Omental fat pad (tissue), 4 donors: Measurements from ENCODE around the gene NTNG1. TPM values are rescaled to one million over a fixed set of nuclear protein-coding genes. Genes with fewer than 3 reads are reported as not detected.

ENCODE experiments used
- ATAC-seq: fragments of 150-250 bp; one replicate; pipeline ENCODE4 v1.9.1; 2016; ENCODE audit warnings: mild to moderate bottlenecking, moderate library complexity; ENCODE audit not compliant: low FRiP score
- DNase-seq: peaks from one replicate; pipeline ENCODE4 v3.0.0-alpha.2; 2019; ENCODE audit warnings: low spot score
- CTCF ChIP-seq, 3 donors: fragments of 450-650 bp; IDR thresholded peaks; one replicate each; pipeline ENCODE4 v1.5.1; 2016 to 2017; ENCODE audit warnings: antibody characterized with exemption in 3 of 3, mild to moderate bottlenecking in 3 of 3, moderate library complexity in 2 of 3
- total RNA-seq, 4 donors: library from RNA; depleted of rRNA; stranded (reverse); fragments of >200 nt; gene quantifications; one replicate each; pipeline ENCODE4 v1.1.0, GENCODE V29; 2016

Gene NTNG1
- total RNA-seq, 4 donors from 2014 or later: 1.3 to 28.5 (median 6.6) TPM

DNA sequence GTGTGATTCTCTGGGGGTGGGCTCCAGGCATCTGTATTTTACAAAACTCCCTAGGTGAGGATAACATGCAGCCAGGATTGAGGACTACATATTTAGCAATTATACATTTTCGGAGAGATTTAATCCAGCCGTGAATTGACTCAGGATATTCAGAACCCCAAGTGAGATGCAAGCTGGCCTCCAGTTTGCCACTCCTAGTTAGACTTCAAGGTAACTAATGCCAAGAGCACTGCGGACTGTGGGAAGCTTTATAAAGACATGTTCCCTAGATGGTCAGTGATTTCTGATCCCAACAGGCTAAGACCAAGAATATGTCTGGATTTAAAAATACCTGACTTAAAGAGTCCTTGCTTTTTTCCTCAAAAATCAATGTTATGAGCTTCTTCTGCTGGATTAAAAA lies 308.5 kb downstream of the NTNG1 start:
- TF ChIP-seq CTCF (IDR thresholded peaks at IDR 0.05): no peak
- ATAC-seq: no peak

DNA sequence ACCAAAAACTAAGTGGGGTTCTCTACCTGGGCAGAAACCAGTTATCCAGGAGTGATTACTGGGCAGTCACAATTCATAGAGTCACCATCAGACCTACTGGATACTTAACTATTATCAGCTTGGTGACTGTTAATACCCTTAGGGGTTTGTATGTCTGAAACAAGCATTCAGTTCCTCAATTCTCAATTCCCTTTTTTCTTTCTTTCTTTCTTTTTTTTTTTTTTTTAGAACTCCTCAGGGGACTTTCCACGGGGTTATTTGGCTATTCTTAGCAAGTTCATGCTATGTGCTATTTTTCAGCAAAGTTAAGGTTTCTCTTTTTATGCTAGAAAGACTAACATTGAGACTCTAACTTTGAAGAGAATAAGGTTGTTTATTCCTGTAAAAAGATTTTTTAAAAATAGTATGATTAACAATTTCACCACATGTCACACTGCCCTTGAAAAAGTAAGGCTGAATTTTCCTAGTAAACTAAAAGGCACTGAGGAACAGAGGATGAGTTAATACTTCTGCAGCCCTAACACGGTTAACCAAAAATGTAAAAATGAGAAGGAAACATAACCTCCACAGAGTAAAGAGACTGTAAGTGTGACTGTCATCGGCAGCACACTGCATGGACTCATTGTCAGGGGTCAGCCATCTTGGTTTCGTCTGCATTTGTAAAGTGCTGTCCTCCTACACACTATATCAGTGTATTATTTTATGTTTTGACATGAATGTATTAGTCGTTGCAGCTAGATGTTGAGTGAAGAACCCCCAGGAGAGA lies 310.2 kb downstream of the NTNG1 start:
- ATAC-seq: no peak
- DNase-seq: no peak
- no peak for TF ChIP-seq CTCF (IDR thresholded peaks at IDR 0.05)

More for the DNA sequence above, 308.5 kb downstream of the NTNG1 start:
- no peak for DNase-seq

GRCh38 chr1:107451715-107452114 lies 310.9 kb downstream of the NTNG1 start:
- no peak for ATAC-seq
- no peak for TF ChIP-seq CTCF (IDR thresholded peaks at IDR 0.05)
- DNase-seq: no peak

GRCh38 chr1:107454791-107455190 lies 314.0 kb downstream of the NTNG1 start:
- no peak for TF ChIP-seq CTCF (IDR thresholded peaks at IDR 0.05)
- DNase-seq (no peak), ATAC-seq (no peak)

- no peak for TF ChIP-seq CTCF (IDR thresholded peaks at IDR 0.05)
- no peak for DNase-seq
- ATAC-seq: no peak
Observed at GRCh38 chr1:107457989-107458388, 317.1 kb downstream of the NTNG1 start.

GRCh38 chr1:107459204-107459904 lies 318.5 kb downstream of the NTNG1 start:
- no peak for TF ChIP-seq CTCF (IDR thresholded peaks at IDR 0.05)
- ATAC-seq: no peak
- no peak for DNase-seq

- TF ChIP-seq CTCF (IDR thresholded peaks at IDR 0.05): no peak
- DNase-seq (no peak), ATAC-seq (no peak)
Observed at GRCh38 chr1:107460035-107460434, 319.2 kb downstream of the NTNG1 start.
